HG02885 (cell line): Measurements from ENCODE around the gene IRS1.

Experiments
- ATAC-seq: cut with Tn5 transposase; IDR thresholded peaks from one replicate; pipeline ENCODE4 v1.9.1; 2021; ENCODE audit warnings: mild to moderate bottlenecking; ENCODE audit not compliant: unreplicated experiment, poor library complexity

The IRS1 gene

GRCh38 chr2:226829721-226830631 lies 30.4 kb upstream of the IRS1 start:
- no peak for ATAC-seq

DNA sequence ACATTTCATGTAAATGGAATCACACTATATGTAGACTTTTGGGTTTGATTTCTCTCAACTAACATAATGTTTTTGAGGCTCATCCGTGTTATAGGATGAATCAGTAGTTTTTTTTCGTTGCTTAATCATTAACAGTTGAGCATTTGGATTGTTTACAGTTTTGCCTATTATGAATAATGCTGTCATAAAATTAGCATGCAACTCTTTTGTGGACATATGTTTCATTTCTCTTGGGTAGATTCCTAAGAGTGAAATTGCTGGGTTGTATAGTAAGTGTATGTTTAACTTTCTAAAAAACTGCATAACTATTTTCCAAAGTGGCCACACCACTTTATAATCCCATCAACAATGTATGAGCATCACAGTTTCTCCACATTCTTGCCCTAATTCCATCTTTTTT lies 28.6 kb upstream of the IRS1 start:
- ATAC-seq = no peak

DNA sequence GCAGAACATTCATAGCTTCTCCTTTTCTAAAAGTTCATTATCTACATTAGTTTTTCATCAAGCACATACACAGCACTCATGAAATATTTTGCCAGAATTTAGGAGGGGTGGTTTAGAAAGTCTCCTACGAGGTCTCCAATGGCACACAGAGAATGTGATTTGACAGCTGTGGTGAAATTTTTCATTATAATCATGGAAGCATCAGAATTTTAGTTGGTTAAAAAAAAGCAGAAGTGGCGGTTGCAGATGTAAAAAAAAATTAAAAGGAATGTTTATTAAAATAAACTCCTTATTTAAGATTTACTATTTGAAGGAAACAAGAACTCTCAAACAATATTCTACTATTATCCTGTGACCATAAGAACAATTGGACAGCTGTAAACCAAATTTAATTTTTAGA lies 25.4 kb upstream of the IRS1 start:
- ATAC-seq = no peak

GRCh38 chr2:226818930-226819329 lies 19.3 kb upstream of the IRS1 start:
- no peak for ATAC-seq

DNA sequence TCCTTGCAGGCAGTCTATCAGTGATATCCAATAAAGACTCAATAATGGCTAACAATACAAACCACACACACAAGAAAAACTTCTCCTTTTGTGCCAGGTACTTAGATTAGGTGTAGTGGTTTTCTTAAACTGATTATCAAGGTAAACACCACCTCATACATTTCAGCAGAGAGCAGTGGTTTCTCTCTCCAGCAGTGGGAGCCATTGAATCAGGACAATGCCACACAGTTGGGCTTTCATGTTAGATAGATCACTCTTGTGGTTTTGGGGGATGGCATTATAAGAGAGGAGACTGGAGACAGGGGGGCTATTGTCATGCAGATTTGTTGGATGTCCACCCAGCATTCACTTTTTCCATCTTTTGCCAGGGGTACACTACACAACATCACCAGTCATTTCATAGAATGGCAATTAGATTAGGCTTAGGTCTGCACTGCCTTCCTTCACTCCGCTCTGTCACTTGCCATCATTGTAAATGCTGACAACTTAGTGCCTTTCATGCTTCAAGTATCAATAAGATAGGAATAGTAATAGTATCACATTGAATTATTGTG lies 13.6 kb upstream of the IRS1 start:
- no peak for ATAC-seq

GRCh38 chr2:226803410-226803809 lies 3.8 kb upstream of the IRS1 start:
- ATAC-seq = no peak

DNA sequence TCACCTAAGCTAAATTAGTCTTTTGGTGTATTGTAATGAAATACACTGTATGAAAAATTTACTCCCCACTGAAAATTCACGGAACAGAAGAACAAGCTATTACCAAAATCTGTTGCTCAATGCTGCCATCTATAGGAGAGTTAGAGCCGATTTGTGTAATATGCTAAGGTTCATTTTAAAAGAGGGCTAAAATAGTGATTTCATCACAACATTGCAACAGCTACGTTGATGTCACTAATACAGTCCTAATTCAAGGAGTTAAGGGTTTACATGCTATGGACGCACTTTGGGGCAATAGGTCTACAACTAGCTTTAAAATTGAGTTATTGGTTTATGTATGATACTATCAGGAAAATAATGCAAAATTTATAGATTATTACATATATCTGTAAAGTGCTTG lies 3.0 kb upstream of the IRS1 start:
- no peak for ATAC-seq

DNA sequence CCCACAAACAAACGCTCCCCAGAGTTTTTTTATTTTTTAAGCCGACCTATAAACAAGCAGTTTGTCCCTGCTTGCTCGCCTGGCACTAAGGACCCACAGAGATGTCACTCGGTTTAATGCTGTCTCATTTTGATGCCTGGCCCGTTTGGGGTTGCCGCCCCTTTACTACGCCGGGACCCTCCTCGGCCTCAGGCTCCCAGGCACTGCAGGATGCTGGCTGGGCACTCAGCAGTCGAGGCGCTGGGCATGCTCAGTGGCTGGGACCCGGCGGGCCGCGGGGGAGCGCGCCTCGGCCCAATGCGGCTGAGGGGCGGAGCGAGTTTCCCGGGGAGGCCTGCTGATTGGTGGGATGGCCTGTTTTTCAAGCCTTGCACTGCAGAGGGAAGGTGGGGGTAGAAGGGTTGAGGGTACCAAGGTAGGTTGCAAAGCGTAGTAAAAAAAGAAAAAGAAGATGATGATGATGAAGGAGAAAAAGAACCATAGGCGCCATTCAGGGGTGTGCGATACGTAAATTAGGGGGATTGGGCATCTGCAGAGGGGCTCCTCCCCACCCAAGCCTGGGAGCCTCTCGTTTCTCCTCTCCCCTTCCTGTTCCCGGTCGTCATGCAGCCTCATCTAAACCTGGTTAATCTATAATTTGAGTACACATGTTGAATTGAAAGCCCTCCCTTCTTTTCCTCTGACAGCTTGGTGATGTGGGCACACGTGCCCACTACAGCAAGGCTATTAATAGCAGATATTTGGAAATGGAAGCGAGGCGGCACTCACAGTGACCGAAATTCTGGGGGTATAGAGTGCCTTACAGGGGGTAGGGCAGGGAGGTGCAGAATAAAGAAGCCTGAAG lies 1.5 kb upstream of the IRS1 start:
- peak; percentile 78 for ATAC-seq

GRCh38 chr2:226799976-226800940 lies 638 bp upstream of the IRS1 start:
- no peak for ATAC-seq

DNA sequence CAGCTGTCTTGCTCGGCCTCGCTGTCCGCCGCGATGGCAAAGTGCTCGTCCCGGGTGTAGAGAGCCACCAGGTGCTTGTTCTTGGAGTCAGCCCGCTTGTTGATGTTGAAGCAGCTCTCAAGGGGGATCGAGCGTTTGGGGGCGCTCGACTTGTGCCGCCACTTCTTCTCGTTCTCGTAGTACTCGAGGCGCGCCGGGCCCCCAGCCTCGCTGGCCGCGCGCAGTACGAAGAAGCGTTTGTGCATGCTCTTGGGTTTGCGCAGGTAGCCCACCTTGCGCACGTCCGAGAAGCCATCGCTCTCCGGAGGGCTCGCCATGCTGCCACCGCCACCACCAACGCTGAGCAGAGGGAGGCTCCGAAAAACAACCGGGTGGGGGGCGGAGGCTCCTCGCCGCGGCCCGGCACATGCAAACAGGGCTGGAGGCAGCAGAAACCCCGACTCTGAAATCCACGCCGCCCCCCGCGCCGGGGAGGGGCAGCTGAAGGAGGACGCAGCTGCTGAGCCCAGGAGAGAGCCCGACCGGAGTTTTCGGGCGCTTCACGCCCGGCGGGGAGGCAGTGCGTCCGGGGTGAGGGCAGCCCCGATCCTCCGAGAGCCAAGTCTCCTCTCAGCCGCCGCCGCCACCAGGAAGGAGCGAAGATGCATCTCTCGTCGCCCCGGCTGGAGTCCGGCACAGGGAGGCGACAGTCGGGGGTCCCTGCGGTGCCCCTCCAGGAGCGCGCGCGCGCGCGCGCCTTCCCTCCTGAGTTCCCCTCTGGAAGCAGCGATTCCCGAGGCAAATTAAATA lies 1.0 kb downstream of the IRS1 start:
- ATAC-seq = peak; percentile 34

DNA sequence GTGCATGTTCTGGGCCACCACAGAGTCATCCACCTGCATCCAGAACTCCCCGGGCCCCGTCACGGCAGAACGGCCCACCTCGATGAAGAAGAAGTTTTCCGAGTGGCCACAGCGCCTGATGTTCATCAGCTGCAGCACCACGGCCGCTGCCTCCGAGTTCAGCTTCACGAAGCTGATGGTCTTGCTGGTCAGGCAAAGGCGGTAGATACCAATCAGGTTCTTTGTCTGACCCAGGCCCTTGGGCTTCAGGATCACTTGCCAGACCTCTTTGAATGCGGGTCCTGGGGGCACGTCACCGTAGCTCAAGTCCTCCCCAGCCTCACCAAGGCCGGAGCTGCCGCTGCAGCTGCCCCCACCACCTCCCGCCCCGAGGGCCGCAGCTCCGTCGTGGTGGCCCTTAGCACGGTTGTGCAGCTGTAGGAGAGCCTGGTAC lies 1.6 kb downstream of the IRS1 start:
- ATAC-seq = no peak

DNA sequence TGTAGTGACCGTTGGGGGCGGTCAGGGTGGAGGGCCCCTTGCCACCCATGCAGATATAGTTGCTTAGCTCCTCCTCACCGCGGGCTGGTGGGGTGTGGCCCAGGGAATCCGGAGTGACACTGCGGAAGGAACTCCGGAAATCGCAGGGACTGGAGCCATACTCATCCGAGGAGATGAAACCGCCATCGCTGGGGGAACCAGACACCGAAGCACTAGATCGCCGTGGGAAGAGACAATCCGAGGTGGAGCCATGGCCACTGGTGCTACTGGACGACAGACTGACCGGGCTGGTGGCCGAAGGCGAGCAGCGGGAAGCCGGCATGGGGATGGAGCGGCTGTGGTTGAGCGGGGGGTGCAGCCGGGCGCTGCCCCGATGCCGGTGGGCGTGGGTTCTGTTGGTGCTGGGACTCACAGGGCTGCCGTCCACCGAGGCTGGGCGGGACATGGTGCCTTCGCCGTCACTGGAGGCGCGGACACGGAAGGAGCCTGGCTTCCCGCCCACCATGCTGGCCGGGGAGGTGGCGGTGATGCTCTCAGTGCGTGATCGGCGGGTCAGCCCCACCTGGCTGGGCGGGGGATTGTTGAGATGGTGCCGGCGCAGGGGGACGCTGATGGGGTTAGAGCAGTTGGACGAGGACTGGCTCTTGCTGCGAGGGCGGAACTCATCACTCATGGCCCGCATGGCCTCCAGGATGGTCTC lies 2.2 kb downstream of the IRS1 start:
- no peak for ATAC-seq

DNA sequence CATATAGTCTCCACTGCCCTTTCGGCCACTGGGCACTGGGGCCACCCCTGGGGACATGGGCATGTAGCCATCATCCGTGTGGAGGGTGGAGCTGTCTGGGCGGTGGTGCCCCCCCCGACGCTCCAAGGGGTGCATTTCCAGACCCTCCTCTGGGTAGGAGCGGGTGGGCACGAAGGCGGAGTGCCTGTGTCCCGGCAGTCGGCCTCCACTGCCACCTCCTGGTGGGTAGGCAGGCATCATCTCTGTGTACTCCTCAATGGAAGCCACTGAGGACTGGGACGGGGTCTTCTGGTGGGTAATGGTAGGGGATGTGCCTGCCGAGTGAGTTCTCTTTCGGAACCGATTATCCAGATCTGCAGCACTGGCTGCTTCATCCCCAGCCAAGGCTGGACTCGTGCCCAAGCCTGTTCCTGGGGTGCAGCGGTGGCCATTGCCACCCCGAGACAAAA lies 2.8 kb downstream of the IRS1 start:
- ATAC-seq = no peak

GRCh38 chr2:226796012-226796839 lies 3.4 kb downstream of the IRS1 start:
- ATAC-seq = no peak

DNA sequence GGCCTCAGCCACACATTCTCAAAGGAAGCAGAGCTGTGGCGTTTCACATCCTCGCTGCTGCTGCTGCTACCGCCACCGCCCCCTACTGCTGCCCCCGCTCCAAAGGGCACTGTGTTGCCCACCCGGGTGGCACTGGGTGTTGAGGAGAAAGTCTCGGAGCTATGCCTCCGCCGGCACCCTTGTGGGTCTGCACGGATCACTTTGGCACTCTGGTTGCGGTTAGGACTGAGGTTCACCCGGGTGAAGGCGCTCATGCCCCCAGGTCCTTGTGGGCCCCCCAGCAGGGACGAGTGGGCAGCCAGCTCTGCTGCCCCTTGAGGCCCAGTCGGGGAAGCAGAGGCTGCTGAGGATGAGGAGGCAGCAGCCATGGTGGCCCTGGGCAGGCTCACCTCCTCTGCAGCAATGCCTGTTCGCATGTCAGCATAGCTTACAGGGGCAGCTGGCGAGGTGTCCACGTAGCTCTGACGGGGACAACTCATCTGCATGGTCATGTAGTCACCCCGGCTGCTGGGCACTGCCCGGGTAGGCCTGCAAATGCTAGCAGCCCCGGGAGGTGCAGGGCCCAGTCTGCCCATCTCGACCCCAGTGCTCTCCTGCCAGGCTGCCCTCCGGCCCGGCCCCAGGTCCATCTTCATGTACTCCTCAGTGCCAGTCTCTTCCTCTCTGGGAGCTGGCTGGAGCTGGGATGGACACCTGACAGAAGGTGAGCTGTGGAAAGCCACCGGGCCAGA lies 4.2 kb downstream of the IRS1 start:
- ATAC-seq = no peak

- no peak for ATAC-seq
Observed at GRCh38 chr2:226794751-226795171, 4.9 kb downstream of the IRS1 start.

DNA sequence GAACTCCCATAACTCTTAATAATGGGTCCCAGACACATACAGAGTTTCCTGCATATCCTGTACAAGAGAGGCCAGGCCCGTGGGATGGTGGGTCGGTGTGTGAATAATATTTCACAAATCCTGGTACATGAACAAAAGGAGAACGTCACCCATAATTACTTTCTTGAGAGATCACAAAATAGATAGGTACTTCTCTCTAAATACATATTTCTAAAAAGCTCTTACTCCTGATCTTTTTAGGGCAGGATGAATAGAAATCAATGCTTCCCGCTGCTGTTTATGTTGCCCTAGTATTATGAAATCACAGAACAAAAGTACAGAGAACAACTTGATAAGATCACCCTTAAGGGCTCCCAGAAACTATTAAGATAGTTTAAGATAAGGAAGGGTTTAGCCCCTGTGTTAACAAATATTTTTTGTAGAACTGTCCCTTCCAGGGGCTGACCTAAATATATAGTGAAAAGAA lies 5.4 kb downstream of the IRS1 start:
- ATAC-seq = no peak
